ENCODE data around the gene PIP4P1.
"Not testable (repeated sequence)": the region's sequence is repeated elsewhere in the genome, so short reads cannot be mapped to it uniquely, and the experiment has no call there.

The PIP4P1 gene

DNA sequence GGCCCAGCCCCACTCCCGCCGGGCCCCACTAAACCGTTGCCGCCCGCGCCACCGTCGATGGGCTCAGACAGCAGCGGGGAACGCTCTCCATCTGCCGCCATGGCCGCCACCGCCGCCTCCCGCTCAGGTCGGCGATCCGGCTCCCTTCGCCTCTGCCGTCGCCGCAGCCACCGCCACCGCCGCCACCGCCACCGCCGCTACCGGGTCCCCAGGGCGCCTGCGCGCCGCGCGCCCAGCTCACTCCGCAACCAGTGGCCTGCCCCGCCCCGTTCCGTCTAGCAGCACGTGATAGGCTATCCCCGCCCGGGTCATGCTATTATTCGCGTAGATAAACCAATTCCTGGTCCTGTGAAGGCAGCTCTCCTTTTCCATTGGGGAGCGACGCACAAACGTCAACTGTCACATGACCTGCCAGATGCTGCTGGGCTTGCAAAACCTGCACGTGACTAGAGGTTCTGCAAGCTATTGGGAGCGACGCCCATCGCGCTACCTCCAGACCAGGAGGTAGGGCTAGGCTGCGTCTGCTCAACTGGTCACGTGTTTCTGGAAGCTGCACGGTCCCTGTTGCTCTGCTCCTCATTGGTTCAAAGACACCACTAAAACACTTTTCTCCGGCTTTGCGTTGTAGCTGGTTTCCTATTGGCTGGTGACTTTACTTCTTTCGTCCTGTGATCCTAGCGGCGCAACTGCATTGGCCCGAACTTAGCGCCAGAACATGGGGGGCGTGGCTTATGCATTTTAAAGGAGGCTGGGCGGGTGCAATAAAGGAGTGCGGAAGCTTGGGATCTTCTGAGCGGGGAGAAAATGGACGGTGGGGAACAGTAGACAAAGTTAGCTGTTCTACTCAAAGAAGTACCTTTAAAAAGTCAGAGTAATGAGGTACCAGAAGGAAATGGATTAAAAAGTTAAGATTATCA, at the start of gene PIP4P1:
TSS of gene PIP4P1 (minus strand) at position 210 of the 917 bp plus-strand sequence. CDS start at position 101, 109 bp downstream.
- peak; percentile 99 for DNase-seq (ENCODE audit: low read depth)

DNA sequence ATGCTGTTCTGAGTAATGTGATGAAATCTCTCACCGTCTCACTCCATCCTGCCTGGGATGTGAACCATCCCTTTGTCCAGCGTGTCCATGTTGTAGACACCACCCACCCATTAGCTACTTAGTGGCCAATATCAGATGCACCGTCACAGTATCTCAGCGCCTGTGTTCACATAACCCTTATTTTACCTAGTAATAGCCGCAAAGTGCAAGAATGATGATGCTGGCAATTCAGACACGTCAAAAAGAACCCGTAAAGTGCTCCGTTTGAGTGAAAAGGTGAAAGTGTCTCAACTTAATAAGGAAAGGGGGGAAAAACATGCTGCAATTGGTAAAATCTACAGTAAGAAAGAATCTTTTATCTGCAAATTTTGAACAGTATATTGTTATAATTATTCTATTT, 47.1 kb upstream of the PIP4P1 start:
- no peak for DNase-seq (ENCODE audit: low read depth)

- DNase-seq (ENCODE audit: low read depth) = not testable (repeated sequence)
Observed at GRCh38 chr14:20507537-20507936, 46.3 kb upstream of the PIP4P1 start.

DNA sequence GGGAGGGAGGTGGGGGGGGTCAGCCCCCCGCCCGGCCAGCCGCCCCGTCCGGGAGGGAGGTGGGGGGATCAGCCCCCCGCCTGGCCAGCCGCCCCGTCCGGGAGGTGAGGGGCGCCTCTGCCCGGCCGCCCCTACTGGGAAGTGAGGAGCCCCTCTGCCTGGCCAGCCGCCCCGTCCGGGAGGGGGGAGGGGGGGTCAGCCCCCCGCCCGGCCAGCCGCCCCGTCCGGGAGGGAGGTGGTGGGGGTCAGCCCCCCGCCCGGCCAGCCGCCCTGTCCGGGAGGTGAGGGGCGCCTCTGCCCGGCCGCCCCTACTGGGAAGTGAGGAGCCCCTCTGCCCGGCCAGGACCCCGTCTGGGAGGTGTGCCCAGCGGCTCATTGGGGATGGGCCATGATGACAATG, 45.5 kb upstream of the PIP4P1 start:
- not testable (repeated sequence) for DNase-seq (ENCODE audit: low read depth)

DNA sequence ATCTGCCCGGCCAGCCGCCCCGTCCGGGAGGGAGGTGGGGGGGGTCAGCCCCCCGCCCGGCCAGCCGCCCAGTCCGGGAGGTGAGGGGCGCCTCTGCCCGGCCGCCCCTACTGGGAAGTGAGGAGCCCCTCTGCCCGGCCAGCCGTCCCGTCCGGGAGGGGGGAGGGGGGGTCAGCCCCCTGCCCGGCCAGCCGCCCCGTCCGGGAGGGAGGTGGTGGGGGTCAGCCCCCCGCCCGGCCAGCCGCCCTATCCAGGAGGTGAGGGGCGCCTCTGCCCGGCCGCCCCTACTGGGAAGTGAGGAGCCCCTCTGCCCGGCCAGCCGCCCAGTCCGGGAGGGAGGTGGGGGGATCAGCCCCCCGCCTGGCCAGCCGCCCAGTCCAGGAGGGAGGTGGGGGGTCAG, 45.0 kb upstream of the PIP4P1 start:
- DNase-seq (ENCODE audit: low read depth) = not testable (repeated sequence)

- no peak for DNase-seq (ENCODE audit: low read depth)
Observed at GRCh38 chr14:20503898-20504297, 42.7 kb upstream of the PIP4P1 start.

DNA sequence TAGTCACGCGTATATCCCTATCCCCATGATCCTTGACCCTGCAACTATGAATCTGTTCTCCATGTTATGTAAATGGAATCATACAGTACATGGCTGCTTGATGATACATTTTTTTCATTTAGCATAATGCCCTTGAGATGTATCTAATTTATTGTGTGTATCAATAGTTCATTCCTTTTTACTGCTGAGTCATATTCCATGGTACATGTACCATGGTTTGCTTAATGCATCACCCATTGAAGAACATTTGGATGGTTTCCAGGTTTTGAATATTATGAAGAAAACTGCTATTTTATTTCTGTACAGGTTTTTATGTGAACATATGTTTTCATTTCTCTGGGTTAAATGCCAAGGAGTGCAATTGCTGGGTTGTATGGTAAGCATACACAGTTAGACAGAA, 40.1 kb upstream of the PIP4P1 start:
- no peak for DNase-seq (ENCODE audit: low read depth)

GRCh38 chr14:20499881-20500280, 38.6 kb upstream of the PIP4P1 start:
- DNase-seq (ENCODE audit: low read depth) = no peak

- no peak for DNase-seq (ENCODE audit: low read depth)
Observed at GRCh38 chr14:20499108-20499507, 37.9 kb upstream of the PIP4P1 start.

DNA sequence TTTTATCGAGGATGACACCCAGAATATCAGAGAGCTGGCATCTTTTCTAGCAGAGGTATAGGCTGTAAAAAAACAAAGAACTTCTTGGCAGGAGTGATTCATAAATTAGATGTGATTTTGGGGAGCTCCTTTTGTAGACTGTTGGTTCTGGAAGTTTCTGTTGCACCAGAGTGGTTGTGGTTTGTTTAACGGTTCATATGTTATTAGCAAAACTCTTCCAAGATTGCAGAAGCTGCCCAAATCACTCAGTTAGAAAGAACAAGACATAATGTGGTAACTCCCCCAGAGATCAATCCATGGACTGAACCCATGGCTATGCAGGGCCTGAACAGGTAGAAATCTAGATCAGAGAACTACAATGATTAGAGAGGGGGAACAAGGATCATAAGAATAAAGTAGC, 37.4 kb upstream of the PIP4P1 start:
- no peak for DNase-seq (ENCODE audit: low read depth)

GRCh38 chr14:20494935-20495766, 33.9 kb upstream of the PIP4P1 start:
- DNase-seq (ENCODE audit: low read depth) = no peak

GRCh38 chr14:20493634-20494033, 32.4 kb upstream of the PIP4P1 start:
- no peak for DNase-seq (ENCODE audit: low read depth)

DNA sequence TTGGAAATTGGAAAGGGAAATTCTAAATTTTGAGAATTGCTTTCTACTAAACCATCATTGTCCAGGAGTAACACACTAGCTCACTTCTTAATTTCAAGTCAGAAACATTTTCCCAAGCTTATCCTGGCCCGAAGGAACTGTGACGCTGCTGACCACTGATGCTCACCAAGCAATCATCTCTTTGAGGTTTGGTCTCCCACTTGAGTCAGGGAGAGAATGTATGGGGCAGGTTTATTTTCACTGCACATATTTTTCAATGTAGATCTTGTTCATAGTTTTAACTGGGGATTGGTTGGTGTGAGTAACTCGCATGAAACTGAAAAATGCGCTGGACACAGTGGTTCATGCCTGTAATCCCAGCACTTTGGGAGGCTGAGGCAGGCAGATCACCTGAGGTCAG, 31.3 kb upstream of the PIP4P1 start:
- no peak for DNase-seq (ENCODE audit: low read depth)

GRCh38 chr14:20490563-20490962, 29.3 kb upstream of the PIP4P1 start:
- DNase-seq (ENCODE audit: low read depth) = no peak

GRCh38 chr14:20489093-20489994, 28.1 kb upstream of the PIP4P1 start:
- no peak for DNase-seq (ENCODE audit: low read depth)

GRCh38 chr14:20487396-20487725, 26.1 kb upstream of the PIP4P1 start:
- no peak for DNase-seq (ENCODE audit: low read depth)

- DNase-seq (ENCODE audit: low read depth) = no peak
Observed at GRCh38 chr14:20486684-20487395, 25.6 kb upstream of the PIP4P1 start.

DNA sequence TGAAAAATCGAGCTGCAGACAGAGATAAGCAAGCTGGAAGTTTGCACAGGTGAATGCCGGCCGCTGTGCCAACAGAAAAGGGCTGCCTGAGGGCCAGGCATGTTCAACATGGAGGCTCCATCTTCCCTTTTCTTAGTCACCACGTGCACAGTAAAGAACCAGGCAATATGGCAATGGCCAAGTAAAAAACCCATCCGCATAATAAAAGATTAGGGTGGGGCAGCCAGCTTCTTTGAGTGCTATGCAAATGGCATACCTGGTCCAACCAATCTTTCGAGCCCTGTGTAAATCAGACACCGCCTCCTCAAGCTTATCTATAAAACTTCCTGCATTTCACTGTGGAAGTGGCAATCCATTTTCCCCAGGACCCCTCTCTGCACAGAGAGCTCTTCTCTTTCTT, 24.7 kb upstream of the PIP4P1 start:
- DNase-seq (ENCODE audit: low read depth) = no peak

DNA sequence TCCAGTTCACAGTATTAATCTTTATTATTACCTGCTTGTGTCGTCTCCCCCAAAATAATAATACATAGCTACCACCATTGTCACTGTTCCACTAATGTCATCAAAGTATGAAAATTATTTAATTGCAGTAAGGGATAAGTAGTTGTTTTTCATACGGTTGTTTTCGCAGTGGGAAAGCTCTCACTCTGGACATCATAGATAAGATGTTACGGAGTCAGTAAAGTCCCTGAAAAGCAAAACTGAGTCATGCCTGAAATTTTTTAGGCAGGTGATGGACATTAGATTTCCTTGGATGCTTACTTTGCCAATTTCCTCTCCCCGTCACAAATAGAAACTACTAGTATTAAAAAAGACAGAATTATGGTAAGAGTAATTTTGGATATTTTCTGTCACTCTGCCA, 21.1 kb upstream of the PIP4P1 start:
- DNase-seq (ENCODE audit: low read depth) = no peak

DNA sequence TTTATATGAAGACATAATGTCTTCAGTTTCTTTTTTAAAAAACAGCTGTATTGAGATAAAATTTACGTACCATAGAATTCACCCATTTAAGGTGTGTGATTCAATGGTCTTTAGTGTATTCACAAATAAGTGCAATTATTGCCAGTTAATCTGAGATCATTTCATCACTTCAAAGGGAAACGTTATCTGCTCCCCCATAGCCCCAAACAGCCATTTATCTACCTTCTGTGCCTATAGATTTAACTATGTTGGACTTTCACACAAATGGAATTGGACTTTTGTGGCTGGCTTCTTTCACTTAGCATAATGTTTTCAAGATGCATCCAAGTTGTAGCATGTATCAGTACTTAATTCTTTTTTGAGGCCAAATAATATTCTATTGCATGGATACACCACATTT, 17.7 kb upstream of the PIP4P1 start:
- no peak for DNase-seq (ENCODE audit: low read depth)

- peak; percentile 83 for DNase-seq (ENCODE audit: low read depth)
Observed at GRCh38 chr14:20477211-20477876, 16.1 kb upstream of the PIP4P1 start.

Measured in CMK (cell line).